Osteoblast (primary cell): Measurements from ENCODE around the gene KCNMB1. TPM values are rescaled to one million over a fixed set of nuclear protein-coding genes. Genes with fewer than 3 reads are reported as not detected.

ENCODE experiments used
- DNase-seq: peaks from one replicate; pipeline ENCODE4 v3.0.0; 2011; ENCODE audit warnings: low spot score, mixed read lengths; ENCODE audit not compliant: insufficient read length; ENCODE audit errors: missing footprints
- H2AFZ ChIP-seq: 2 replicates; pipeline ENCODE4 v1.6.0; 2011; ENCODE audit warnings: mild to moderate bottlenecking, low read length
- H3K27ac ChIP-seq: 2 replicates; pipeline ENCODE4 v1.5.1; 2011; ENCODE audit warnings: mild to moderate bottlenecking, low read depth, low read length, moderate library complexity
- H3K27me3 ChIP-seq: 2 replicates; pipeline ENCODE4 v1.6.0; 2012; ENCODE audit warnings: mild to moderate bottlenecking, control low read depth, inconsistent platforms, low read length, moderate library complexity; ENCODE audit not compliant: insufficient read depth
- H3K36me3 ChIP-seq: 2 replicates; pipeline ENCODE4 v1.5.1; 2011; ENCODE audit warnings: mild to moderate bottlenecking, low read length, control low read depth, moderate library complexity; ENCODE audit not compliant: insufficient read depth
- H3K4me1 ChIP-seq: 2 replicates; pipeline ENCODE4 v1.5.1; 2011; ENCODE audit warnings: mild to moderate bottlenecking, low read length, control low read depth, moderate library complexity; ENCODE audit not compliant: insufficient read depth
- H3K4me2 ChIP-seq: 2 replicates; pipeline ENCODE4 v1.6.0; 2011; ENCODE audit warnings: mild to moderate bottlenecking, low read length; ENCODE audit not compliant: insufficient read depth
- H3K4me3 ChIP-seq: fragments of 200-600 bp; sonication (generic); 3 replicates; pipeline ENCODE4 v1.5.1; 2012; ENCODE audit warnings: mild to moderate bottlenecking, low read length, inconsistent platforms; ENCODE audit not compliant: insufficient read depth
- H3K79me2 ChIP-seq: 2 replicates; pipeline ENCODE4 v1.6.0; 2012; ENCODE audit warnings: mild to moderate bottlenecking, low read length, control low read depth, inconsistent platforms; ENCODE audit not compliant: insufficient read depth
- H3K9me3 ChIP-seq: 2 replicates; pipeline ENCODE4 v1.5.1; 2011; ENCODE audit warnings: low read depth, low read length, control low read depth
- H4K20me1 ChIP-seq: 2 replicates; pipeline ENCODE4 v1.6.0; 2012; ENCODE audit warnings: mild to moderate bottlenecking, low read length, control low read depth; ENCODE audit not compliant: insufficient read depth
- CTCF ChIP-seq: IDR thresholded peaks from 2 replicates; pipeline ENCODE4 v1.5.1; 2011; ENCODE audit warnings: mild to moderate bottlenecking, low read depth, low read length, moderate library complexity; ENCODE audit errors: extremely low read depth
- total RNA-seq: library from RNA; depleted of rRNA; stranded (reverse); fragments of >200 nt; gene quantifications from 2 replicates; pipeline ENCODE4 v1.2.3, GENCODE V29; 2012

The KCNMB1 gene
- total RNA-seq, 1 donor: under 0.01 TPM

GRCh38 chr5:170375283-170375682 lies 13.9 kb downstream of the KCNMB1 start:
- no peak for DNase-seq
- H3K4me2 ChIP-seq: no peak overlapping the region
- no peak for TF ChIP-seq CTCF
- H3K4me3 ChIP-seq: no peak overlapping the region
- H4K20me1 ChIP-seq: no peaks in the 10 kb centered on the region
- H2AFZ ChIP-seq: no peak overlapping the region
- no peaks in the 10 kb centered on the region for H3K9me3 ChIP-seq
- no peaks in the 10 kb centered on the region for H3K27me3 ChIP-seq
- no peak overlapping the region for H3K27ac ChIP-seq
- no peaks in the 10 kb centered on the region for H3K79me2 ChIP-seq
- H3K4me1 ChIP-seq: no peaks in the 10 kb centered on the region
- H3K36me3 ChIP-seq: no peaks in the 10 kb centered on the region

- Histone ChIP-seq H3K36me3 (no peaks in the 10 kb centered on the region), H3K27me3 (peaks cover 5% of the 10 kb centered on the region), H3K79me2 (no peaks in the 10 kb centered on the region), H3K4me1 (no peaks in the 10 kb centered on the region), H3K4me3 (no peak overlapping the region), H4K20me1 (no peaks in the 10 kb centered on the region), H3K27ac (no peak overlapping the region), H2AFZ (no peak overlapping the region), H3K9me3 (no peaks in the 10 kb centered on the region), H3K4me2 (no peak overlapping the region)
- TF ChIP-seq CTCF: no peak
- no peak for DNase-seq
Observed at GRCh38 chr5:170372971-170373370, 16.2 kb downstream of the KCNMB1 start.

- no peak for DNase-seq
- no peak overlapping the region for H2AFZ ChIP-seq
- H3K79me2 ChIP-seq: no peaks in the 10 kb centered on the region
- H3K4me2 ChIP-seq: no peak overlapping the region
- no peaks in the 10 kb centered on the region for H3K9me3 ChIP-seq
- H3K27ac ChIP-seq: no peak overlapping the region
- no peaks in the 10 kb centered on the region for H4K20me1 ChIP-seq
- H3K4me3 ChIP-seq: no peak overlapping the region
- H3K36me3 ChIP-seq: no peaks in the 10 kb centered on the region
- H3K27me3 ChIP-seq: peaks cover 5% of the 10 kb centered on the region
- no peaks in the 10 kb centered on the region for H3K4me1 ChIP-seq
- no peak for TF ChIP-seq CTCF
Observed at GRCh38 chr5:170368586-170368985, 20.6 kb downstream of the KCNMB1 start.

GRCh38 chr5:170366276-170366675 lies 22.9 kb downstream of the KCNMB1 start:
- no peak for TF ChIP-seq CTCF
- H3K9me3 ChIP-seq: no peaks in the 10 kb centered on the region
- no peak overlapping the region for H3K4me2 ChIP-seq

More at GRCh38 chr5:170366276-170366675, 22.9 kb downstream of the KCNMB1 start:
- no peak for DNase-seq
- Histone ChIP-seq H3K79me2 (no peaks in the 10 kb centered on the region), H3K27me3 (peaks cover 5% of the 10 kb centered on the region), H3K36me3 (no peaks in the 10 kb centered on the region), H2AFZ (no peak overlapping the region), H4K20me1 (no peaks in the 10 kb centered on the region), H3K4me1 (no peaks in the 10 kb centered on the region), H3K27ac (no peak overlapping the region), H3K4me3 (no peak overlapping the region)
